Measurements from ENCODE around the gene VPS29. TPM values are rescaled to one million over a fixed set of nuclear protein-coding genes. Genes with fewer than 3 reads are reported as not detected.

VPS29 gene
- total RNA-seq, 1 experiment from 2014 or later: 66.3 TPM

- TF ChIP-seq ZNF425 (CRISPR knock-in tag; conservative IDR thresholded peaks at IDR 0.05) (no peak), ZNF232 (CRISPR knock-in tag; IDR thresholded peaks at IDR 0.05) (no peak), ZNF423 (CRISPR knock-in tag; IDR thresholded peaks at IDR 0.05) (no peak), ZNF219 (CRISPR knock-in tag; IDR thresholded peaks at IDR 0.05; ENCODE audit: borderline replicate concordance) (no peak), CREM (CRISPR knock-in tag; IDR thresholded peaks at IDR 0.05) (no peak), TEAD4 (CRISPR knock-in tag; IDR thresholded peaks at IDR 0.05) (no peak), NR1H2 (CRISPR knock-in tag; IDR thresholded peaks at IDR 0.05) (no peak)
Measured at GRCh38 chr12:110505332-110505731, 3.4 kb upstream of the VPS29 start (continued).

GRCh38 chr12:110503432-110503831 lies 1.5 kb upstream of the VPS29 start:
- CTCF ChIA-PET: interaction anchor here (1.3 to 1.6 kb wide), 2 partner anchors 35 to 53 kb away, joined by 3 to 5 read pairs; partner anchors contain the start of genes ARPC3, FAM216A and GPN3
- no peak overlapping the region for H3K4me3 Mint-ChIP-seq
- ATAC-seq (no peak), DNase-seq (ENCODE audit: low spot score) (no peak)
- H3K36me3 Mint-ChIP-seq: peaks cover 8% of the 10 kb centered on the region
- no peak for TF ChIP-seq ZNF263 (CRISPR knock-in tag; IDR thresholded peaks at IDR 0.05; ENCODE audit: low read depth)
- TF ChIP-seq ZNF281 (CRISPR knock-in tag; IDR thresholded peaks at IDR 0.05): no peak
- TF ChIP-seq ZNF512 (CRISPR knock-in tag; IDR thresholded peaks at IDR 0.05; ENCODE audit: borderline replicate concordance): no peak
- TF ChIP-seq GRHL2 (CRISPR knock-in tag; IDR thresholded peaks at IDR 0.05; ENCODE audit: insufficient replicate concordance, severe bottlenecking): no peak
- no peak for TF ChIP-seq SMAD3 (CRISPR knock-in tag; IDR thresholded peaks at IDR 0.05; ENCODE audit: borderline replicate concordance)
- H3K27me3 Mint-ChIP-seq (ENCODE audit: low read depth): peaks cover 30% of the 10 kb centered on the region
- peaks cover 7% of the 10 kb centered on the region for H3K9me3 Mint-ChIP-seq
- no peak overlapping the region for H3K27ac Mint-ChIP-seq
- H3K4me1 Mint-ChIP-seq: peaks cover 8% of the 10 kb centered on the region
- POLR2A ChIA-PET: interaction anchor here (0.6 to 0.7 kb wide), 3 partner anchors 100 to 263 kb away, joined by 3 to 7 read pairs (median 3); no protein-coding TSS in a partner anchor

GRCh38 chr12:110501399-110501751 lies 536 bp downstream of the VPS29 start:
- CTCF ChIA-PET: interaction anchor here (0.5 to 1.0 kb wide), 2 partner anchors 37 to 70 kb away, joined by 3 to 5 read pairs; no protein-coding TSS in a partner anchor
- H3K9me3 Mint-ChIP-seq: peaks cover 7% of the 10 kb centered on the region
- POLR2A ChIA-PET: interaction anchor here (2.1 kb wide), 1 partner anchor 32 kb away, joined by 14 read pairs; the partner anchor contains the start of genes FAM216A and GPN3
- TF ChIP-seq PRDM15 (CRISPR knock-in tag; IDR thresholded peaks at IDR 0.05) (no peak), ZBTB43 (CRISPR knock-in tag; IDR thresholded peaks at IDR 0.05) (no peak), NFATC4 (CRISPR knock-in tag; IDR thresholded peaks at IDR 0.05) (no peak), ATF1 (CRISPR knock-in tag; IDR thresholded peaks at IDR 0.05) (no peak), ATF3 (CRISPR knock-in tag; conservative IDR thresholded peaks at IDR 0.05) (no peak)

More at GRCh38 chr12:110501399-110501751, 536 bp downstream of the VPS29 start:
- H3K27ac Mint-ChIP-seq: no peak overlapping the region
- H3K27me3 Mint-ChIP-seq (ENCODE audit: low read depth): peaks cover 30% of the 10 kb centered on the region
- H3K36me3 Mint-ChIP-seq: peaks cover 8% of the 10 kb centered on the region
- peaks cover 8% of the 10 kb centered on the region for H3K4me1 Mint-ChIP-seq
- H3K4me3 Mint-ChIP-seq: peak overlapping the region; percentile 98
- DNase-seq (ENCODE audit: low spot score) (peak; percentile 24), ATAC-seq (peak; percentile 13; the same call in 1 of the 2 replicates)

All from WTC11 (cell line).